ENCODE data around the gene CLPTM1. TPM values are rescaled to one million over a fixed set of nuclear protein-coding genes. Genes with fewer than 3 reads are reported as not detected.

Gene CLPTM1
- total and polyA plus RNA-seq, 2 experiments from 2014 or later = 41.6 to 71.5 TPM

DNA sequence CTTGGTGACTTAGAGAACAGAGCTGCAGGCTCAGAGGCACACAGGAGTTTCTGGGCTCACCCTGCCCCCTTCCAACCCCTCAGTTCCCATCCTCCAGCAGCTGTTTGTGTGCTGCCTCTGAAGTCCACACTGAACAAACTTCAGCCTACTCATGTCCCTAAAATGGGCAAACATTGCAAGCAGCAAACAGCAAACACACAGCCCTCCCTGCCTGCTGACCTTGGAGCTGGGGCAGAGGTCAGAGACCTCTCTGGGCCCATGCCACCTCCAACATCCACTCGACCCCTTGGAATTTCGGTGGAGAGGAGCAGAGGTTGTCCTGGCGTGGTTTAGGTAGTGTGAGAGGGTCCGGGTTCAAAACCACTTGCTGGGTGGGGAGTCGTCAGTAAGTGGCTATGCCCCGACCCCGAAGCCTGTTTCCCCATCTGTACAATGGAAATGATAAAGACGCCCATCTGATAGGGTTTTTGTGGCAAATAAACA, 30.9 kb upstream of the CLPTM1 start (continued):
- TF ChIP-seq, protein P1, sequence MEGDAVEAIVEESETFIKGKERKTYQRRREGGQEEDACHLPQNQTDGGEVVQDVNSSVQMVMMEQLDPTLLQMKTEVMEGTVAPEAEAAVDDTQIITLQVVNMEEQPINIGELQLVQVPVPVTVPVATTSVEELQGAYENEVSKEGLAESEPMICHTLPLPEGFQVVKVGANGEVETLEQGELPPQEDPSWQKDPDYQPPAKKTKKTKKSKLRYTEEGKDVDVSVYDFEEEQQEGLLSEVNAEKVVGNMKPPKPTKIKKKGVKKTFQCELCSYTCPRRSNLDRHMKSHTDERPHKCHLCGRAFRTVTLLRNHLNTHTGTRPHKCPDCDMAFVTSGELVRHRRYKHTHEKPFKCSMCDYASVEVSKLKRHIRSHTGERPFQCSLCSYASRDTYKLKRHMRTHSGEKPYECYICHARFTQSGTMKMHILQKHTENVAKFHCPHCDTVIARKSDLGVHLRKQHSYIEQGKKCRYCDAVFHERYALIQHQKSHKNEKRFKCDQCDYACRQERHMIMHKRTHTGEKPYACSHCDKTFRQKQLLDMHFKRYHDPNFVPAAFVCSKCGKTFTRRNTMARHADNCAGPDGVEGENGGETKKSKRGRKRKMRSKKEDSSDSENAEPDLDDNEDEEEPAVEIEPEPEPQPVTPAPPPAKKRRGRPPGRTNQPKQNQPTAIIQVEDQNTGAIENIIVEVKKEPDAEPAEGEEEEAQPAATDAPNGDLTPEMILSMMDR (conservative IDR thresholded peaks at IDR 0.05; ENCODE audit: low read depth in 2 of 2) = no peak
- TF ChIP-seq JUNB (IDR thresholded peaks at IDR 0.05; ENCODE audit: unreplicated experiment) (no peak), CREB1 (CRISPR knock-in tag; IDR thresholded peaks at IDR 0.05; ENCODE audit: low read depth) (no peak)

DNA sequence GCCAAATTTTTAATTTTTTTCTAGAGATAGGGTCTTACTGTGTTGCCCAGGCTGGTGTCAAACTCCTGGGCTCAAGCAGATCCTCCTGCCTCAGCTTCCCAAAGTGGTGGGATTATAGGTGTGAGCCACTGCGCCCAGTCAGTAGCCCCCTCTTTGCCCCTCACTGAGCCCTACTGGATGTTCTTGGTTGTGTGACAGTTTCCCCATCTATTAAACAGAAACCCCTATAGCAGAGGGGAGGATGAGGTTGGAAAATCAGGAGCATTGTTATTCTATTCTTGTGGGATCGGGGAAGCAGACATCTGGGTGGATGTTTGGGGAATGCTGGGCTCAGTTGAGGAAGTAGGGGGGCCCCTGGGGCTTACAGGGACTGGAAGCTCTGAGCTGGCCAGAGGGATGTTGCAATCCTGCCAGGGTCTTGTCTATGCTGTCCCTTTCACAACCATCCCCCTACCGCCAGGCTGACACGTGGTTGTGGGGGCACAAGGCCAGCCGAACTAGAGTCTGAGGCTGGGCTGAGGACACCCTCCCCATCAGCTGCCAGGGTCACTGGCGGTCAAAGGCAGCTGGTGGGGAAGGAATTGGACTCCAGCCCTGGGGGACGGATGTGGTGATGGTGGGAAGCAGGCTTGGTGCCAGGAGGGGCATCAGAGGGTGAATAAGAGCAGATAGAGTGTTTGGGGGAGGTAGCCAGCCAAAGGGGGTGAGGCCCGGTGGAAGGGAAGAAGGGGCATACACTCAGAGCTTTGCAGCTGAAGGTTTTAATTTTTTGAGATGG, 29.9 kb upstream of the CLPTM1 start:
- H3K27me3 ChIP-seq (ENCODE audit: insufficient read depth) = no peaks in the 10 kb centered on the region
- no peaks in the 10 kb centered on the region for H3F3A ChIP-seq (replicated peaks; ENCODE audit: low read depth)
- Mint-ChIP-seq H3K36me3 (ENCODE audit: low read depth) (no peaks in the 10 kb centered on the region; the same call in 2 of the 3 replicates), H3K4me1 (peaks cover 19% of the 10 kb centered on the region), H3K4me3 (no peak overlapping the region; the same call in 2 of the 3 replicates), H3K27me3 (ENCODE audit: insufficient read depth, low read depth, poor library complexity) (peaks cover 19% of the 10 kb centered on the region), H3K27ac (no peak overlapping the region), H3K9me3 (peaks cover 3% of the 10 kb centered on the region; the same call in 1 of the 3 replicates)
- H3K4me1 ChIP-seq (ENCODE audit: insufficient read depth) = peaks cover 10% of the 10 kb centered on the region; the same call in 1 of the 2 replicates
- DNase-seq (ENCODE audit: low spot score) = no peak
- no peaks in the 10 kb centered on the region for H3K79me2 ChIP-seq (replicated peaks; ENCODE audit: insufficient read depth)
- ATAC-seq = no peak
- no peak overlapping the region for H3K27ac ChIP-seq (ENCODE audit: low read depth)
- no peaks in the 10 kb centered on the region for H3K36me3 ChIP-seq (ENCODE audit: insufficient read depth)
- no peaks in the 10 kb centered on the region for H4K20me1 ChIP-seq (replicated peaks; ENCODE audit: insufficient read depth)
- no peak overlapping the region for H2AFZ ChIP-seq
- no peaks in the 10 kb centered on the region for H3K9me2 ChIP-seq (ENCODE audit: insufficient read depth)
- no peak overlapping the region for H3K4me2 ChIP-seq
- TF ChIP-seq EZH2phosphoT487 (IDR thresholded peaks at IDR 0.05; ENCODE audit: unreplicated experiment) = no peak
- TF ChIP-seq, protein P2, sequence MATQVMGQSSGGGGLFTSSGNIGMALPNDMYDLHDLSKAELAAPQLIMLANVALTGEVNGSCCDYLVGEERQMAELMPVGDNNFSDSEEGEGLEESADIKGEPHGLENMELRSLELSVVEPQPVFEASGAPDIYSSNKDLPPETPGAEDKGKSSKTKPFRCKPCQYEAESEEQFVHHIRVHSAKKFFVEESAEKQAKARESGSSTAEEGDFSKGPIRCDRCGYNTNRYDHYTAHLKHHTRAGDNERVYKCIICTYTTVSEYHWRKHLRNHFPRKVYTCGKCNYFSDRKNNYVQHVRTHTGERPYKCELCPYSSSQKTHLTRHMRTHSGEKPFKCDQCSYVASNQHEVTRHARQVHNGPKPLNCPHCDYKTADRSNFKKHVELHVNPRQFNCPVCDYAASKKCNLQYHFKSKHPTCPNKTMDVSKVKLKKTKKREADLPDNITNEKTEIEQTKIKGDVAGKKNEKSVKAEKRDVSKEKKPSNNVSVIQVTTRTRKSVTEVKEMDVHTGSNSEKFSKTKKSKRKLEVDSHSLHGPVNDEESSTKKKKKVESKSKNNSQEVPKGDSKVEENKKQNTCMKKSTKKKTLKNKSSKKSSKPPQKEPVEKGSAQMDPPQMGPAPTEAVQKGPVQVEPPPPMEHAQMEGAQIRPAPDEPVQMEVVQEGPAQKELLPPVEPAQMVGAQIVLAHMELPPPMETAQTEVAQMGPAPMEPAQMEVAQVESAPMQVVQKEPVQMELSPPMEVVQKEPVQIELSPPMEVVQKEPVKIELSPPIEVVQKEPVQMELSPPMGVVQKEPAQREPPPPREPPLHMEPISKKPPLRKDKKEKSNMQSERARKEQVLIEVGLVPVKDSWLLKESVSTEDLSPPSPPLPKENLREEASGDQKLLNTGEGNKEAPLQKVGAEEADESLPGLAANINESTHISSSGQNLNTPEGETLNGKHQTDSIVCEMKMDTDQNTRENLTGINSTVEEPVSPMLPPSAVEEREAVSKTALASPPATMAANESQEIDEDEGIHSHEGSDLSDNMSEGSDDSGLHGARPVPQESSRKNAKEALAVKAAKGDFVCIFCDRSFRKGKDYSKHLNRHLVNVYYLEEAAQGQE (IDR thresholded peaks at IDR 0.05; ENCODE audit: unreplicated experiment) = no peak
- TF ChIP-seq STAT1 (IDR thresholded peaks at IDR 0.05; ENCODE audit: unreplicated experiment) = no peak
- TF ChIP-seq, protein P3, sequence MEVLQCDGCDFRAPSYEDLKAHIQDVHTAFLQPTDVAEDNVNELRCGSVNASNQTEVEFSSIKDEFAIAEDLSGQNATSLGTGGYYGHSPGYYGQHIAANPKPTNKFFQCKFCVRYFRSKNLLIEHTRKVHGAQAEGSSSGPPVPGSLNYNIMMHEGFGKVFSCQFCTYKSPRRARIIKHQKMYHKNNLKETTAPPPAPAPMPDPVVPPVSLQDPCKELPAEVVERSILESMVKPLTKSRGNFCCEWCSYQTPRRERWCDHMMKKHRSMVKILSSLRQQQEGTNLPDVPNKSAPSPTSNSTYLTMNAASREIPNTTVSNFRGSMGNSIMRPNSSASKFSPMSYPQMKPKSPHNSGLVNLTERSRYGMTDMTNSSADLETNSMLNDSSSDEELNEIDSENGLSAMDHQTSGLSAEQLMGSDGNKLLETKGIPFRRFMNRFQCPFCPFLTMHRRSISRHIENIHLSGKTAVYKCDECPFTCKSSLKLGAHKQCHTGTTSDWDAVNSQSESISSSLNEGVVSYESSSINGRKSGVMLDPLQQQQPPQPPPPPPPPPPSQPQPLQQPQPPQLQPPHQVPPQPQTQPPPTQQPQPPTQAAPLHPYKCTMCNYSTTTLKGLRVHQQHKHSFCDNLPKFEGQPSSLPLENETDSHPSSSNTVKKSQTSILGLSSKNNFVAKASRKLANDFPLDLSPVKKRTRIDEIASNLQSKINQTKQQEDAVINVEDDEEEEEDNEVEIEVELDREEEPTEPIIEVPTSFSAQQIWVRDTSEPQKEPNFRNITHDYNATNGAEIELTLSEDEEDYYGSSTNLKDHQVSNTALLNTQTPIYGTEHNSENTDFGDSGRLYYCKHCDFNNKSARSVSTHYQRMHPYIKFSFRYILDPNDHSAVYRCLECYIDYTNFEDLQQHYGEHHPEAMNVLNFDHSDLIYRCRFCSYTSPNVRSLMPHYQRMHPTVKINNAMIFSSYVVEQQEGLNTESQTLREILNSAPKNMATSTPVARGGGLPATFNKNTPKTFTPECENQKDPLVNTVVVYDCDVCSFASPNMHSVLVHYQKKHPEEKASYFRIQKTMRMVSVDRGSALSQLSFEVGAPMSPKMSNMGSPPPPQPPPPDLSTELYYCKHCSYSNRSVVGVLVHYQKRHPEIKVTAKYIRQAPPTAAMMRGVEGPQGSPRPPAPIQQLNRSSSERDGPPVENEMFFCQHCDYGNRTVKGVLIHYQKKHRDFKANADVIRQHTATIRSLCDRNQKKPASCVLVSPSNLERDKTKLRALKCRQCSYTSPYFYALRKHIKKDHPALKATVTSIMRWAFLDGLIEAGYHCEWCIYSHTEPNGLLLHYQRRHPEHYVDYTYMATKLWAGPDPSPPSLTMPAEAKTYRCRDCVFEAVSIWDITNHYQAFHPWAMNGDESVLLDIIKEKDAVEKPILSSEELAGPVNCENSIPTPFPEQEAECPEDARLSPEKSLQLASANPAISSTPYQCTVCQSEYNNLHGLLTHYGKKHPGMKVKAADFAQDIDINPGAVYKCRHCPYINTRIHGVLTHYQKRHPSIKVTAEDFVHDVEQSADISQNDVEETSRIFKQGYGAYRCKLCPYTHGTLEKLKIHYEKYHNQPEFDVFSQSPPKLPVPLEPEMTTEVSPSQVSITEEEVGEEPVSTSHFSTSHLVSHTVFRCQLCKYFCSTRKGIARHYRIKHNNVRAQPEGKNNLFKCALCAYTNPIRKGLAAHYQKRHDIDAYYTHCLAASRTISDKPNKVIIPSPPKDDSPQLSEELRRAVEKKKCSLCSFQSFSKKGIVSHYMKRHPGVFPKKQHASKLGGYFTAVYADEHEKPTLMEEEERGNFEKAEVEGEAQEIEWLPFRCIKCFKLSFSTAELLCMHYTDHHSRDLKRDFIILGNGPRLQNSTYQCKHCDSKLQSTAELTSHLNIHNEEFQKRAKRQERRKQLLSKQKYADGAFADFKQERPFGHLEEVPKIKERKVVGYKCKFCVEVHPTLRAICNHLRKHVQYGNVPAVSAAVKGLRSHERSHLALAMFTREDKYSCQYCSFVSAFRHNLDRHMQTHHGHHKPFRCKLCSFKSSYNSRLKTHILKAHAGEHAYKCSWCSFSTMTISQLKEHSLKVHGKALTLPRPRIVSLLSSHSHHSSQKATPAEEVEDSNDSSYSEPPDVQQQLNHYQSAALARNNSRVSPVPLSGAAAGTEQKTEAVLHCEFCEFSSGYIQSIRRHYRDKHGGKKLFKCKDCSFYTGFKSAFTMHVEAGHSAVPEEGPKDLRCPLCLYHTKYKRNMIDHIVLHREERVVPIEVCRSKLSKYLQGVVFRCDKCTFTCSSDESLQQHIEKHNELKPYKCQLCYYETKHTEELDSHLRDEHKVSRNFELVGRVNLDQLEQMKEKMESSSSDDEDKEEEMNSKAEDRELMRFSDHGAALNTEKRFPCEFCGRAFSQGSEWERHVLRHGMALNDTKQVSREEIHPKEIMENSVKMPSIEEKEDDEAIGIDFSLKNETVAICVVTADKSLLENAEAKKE (CRISPR knock-in tag; IDR thresholded peaks at IDR 0.05) = no peak
- no peak overlapping the region for H3K4me3 ChIP-seq

All from GM23338 (cell line).